Loucy (cell line): ENCODE measurements around the gene NEDD4.

ENCODE experiments used
- EZH2phosphoT487 ChIP-seq: fragments of 200-600 bp; IDR thresholded peaks from 2 replicates; pipeline ENCODE4 v1.6.1; 2018; ENCODE audit warnings: antibody characterized with exemption, mild to moderate bottlenecking, moderate library complexity, borderline replicate concordance
- TF ChIP-seq, protein P1 (sequence below): fragments of 200-600 bp; sonication (generic); conservative IDR thresholded peaks from 2 replicates; pipeline ENCODE4 v1.5.1; 2014; ENCODE audit warnings: mild to moderate bottlenecking, antibody characterized with exemption, low read length

- TF ChIP-seq, protein P1, sequence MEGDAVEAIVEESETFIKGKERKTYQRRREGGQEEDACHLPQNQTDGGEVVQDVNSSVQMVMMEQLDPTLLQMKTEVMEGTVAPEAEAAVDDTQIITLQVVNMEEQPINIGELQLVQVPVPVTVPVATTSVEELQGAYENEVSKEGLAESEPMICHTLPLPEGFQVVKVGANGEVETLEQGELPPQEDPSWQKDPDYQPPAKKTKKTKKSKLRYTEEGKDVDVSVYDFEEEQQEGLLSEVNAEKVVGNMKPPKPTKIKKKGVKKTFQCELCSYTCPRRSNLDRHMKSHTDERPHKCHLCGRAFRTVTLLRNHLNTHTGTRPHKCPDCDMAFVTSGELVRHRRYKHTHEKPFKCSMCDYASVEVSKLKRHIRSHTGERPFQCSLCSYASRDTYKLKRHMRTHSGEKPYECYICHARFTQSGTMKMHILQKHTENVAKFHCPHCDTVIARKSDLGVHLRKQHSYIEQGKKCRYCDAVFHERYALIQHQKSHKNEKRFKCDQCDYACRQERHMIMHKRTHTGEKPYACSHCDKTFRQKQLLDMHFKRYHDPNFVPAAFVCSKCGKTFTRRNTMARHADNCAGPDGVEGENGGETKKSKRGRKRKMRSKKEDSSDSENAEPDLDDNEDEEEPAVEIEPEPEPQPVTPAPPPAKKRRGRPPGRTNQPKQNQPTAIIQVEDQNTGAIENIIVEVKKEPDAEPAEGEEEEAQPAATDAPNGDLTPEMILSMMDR: no peak
- TF ChIP-seq EZH2phosphoT487: no peak
These were observed 132.3 kb downstream of the NEDD4 start for GRCh38 chr15:55861115-55861514.
